ENCODE data around the gene ZSCAN12. TPM values are rescaled to one million over a fixed set of nuclear protein-coding genes. Genes with fewer than 3 reads are reported as not detected.
"Not testable (repeated sequence)": the region's sequence is repeated elsewhere in the genome, so short reads cannot be mapped to it uniquely, and the experiment has no call there.

The ZSCAN12 gene
- total and polyA plus RNA-seq, 11 donors = 0.99 to 4.0 (median 2.7) TPM

DNA sequence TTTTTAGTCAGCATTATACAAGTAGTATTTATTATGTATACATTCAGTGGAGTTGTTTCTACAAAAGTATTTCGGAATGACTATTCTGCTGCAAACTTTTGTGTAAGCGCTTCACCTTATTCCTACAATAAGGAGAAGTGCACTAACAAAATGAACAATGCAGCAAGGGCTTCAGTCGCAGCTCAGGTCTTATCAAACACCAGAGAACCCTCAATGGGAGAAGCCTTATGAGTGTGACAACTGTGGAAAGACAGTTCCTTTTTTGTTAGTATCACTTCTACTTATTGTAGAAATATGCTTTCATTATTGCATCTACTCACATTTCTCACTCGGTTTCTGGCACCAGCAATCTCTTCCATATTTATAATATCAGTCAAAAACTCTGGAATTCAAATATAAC is 31.0 kb downstream of the ZSCAN12 start:
- ATAC-seq (no peak), DNase-seq (no peak)
- Histone ChIP-seq H3K4me3 (no peak overlapping the region), H3K9me3 (no peaks in the 10 kb centered on the region), H3K36me3 (peaks cover 0 to 58% (median 34%) of the 10 kb centered on the region in 9 donors), H3K4me1 (no peaks in the 10 kb centered on the region), H3K27ac (no peak overlapping the region), H3K27me3 (no peaks in the 10 kb centered on the region)
- TF ChIP-seq POLR2A (IDR thresholded peaks at IDR 0.05) = no peak
- TF ChIP-seq CTCF (IDR thresholded peaks at IDR 0.05) = no peak
- intact Hi-C loops (cut with DNase I) = no loop called here
- 85 to 94% (median 90%) methylated on average over 4 of the region's 4 CpGs for WGBS, 4 donors

DNA sequence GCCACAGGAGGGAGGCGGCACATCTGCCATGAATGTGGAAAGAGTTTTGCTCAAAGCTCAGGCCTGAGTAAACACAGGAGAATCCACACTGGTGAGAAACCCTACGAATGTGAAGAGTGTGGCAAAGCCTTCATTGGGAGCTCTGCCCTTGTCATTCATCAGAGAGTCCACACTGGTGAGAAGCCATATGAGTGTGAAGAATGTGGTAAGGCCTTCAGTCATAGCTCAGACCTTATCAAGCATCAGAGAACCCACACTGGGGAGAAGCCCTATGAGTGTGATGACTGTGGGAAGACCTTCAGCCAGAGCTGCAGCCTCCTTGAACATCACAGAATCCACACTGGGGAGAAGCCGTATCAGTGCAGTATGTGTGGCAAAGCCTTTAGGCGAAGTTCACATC is 34.0 kb downstream of the ZSCAN12 start:
- ATAC-seq = not testable (repeated sequence)
- peaks cover 0 to 85% (median 60%) of the 10 kb centered on the region in 9 donors for H3K36me3 ChIP-seq
- 91 to 94% (median 92%) methylated on average over 4 of the region's 4 CpGs for WGBS, 4 donors

DNA sequence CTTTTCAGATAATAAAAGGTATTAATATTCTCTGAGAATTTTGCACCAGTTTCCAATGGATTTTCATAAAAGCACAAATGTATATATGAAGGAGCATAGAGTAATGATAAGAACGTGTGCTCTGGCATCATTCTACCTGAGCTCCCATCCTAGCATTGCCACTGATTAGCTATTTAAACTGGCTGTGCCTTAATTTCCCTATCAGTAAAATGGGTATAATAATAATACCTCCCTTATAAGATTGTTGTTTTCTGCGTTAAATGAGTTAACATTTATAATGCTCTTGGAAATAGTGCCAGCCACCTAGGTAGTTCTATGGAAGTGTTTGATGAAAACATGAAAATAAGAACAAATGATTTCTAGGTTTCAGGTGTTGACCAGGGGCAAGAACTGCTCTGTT is 38.6 kb downstream of the ZSCAN12 start:
- no peaks in the 10 kb centered on the region for H3K9me3 ChIP-seq
- DNase-seq (no peak), ATAC-seq (no peak)
- peaks cover 0 to 65% (median 54%) of the 10 kb centered on the region in 9 donors for H3K36me3 ChIP-seq
- no peak overlapping the region for H3K27ac ChIP-seq
- H3K4me3 ChIP-seq = no peak overlapping the region
- H3K4me1 ChIP-seq = peaks cover 0 to 9% (median 6%) of the 10 kb centered on the region in 12 donors
- H3K27me3 ChIP-seq = no peaks in the 10 kb centered on the region
- TF ChIP-seq POLR2A (IDR thresholded peaks at IDR 0.05) = no peak
- 93 to 97% (median 95%) methylated on average over 2 of the region's 2 CpGs for WGBS, 4 donors
- intact Hi-C loops (cut with DNase I) = no loop called here

More for the DNA sequence above, 34.0 kb downstream of the ZSCAN12 start:
- H3K9me3 ChIP-seq; H3K27ac ChIP-seq; H3K27me3 ChIP-seq; H3K4me3 ChIP-seq; DNase-seq; intact Hi-C loops (cut with DNase I); H3K4me1 ChIP-seq: not testable (repeated sequence)

GRCh38 chr6:28359562-28359961 is 40.0 kb downstream of the ZSCAN12 start:
- H3K4me1 ChIP-seq = peaks cover 3 to 21% (median 17%) of the 10 kb centered on the region in 12 donors
- not testable (repeated sequence) for H3K4me3 ChIP-seq, H3K27ac ChIP-seq, H3K9me3 ChIP-seq, DNase-seq, H3K27me3 ChIP-seq, ATAC-seq
- 93 to 99% (median 95%) methylated on average over 11 to 14 of the region's 16 CpGs for WGBS, 4 donors
- intact Hi-C loops (cut with DNase I) = loop anchor here in 9 of 10 donors (5.0 to 10.0 kb wide), 10 partner anchors 77 to 1175 kb away; partner anchors contain the start of genes ZSCAN26 (in 3 of the 9), NKAPL (in 2 of the 9), ZKSCAN4 (in 2 of the 9) and ZKSCAN8 (in 2 of the 9)
- peaks cover 0 to 51% (median 40%) of the 10 kb centered on the region in 9 donors for H3K36me3 ChIP-seq

GRCh38 chr6:28357036-28357435 is 42.5 kb downstream of the ZSCAN12 start:
- intact Hi-C loops (cut with DNase I) = loop anchor here in 9 of 10 donors (2.0 to 10.0 kb wide), 12 partner anchors 75 to 1172 kb away; partner anchors contain the start of genes ZKSCAN4 (in 3 of the 9), ZSCAN26 (in 3 of the 9), NKAPL (in 2 of the 9) and ZKSCAN8 (in 2 of the 9)
- peak overlapping the region in 1 of 12 donors; percentile 90 for H3K27ac ChIP-seq
- WGBS, 4 donors = 76 to 85% (median 80%) methylated on average over 6 of the region's 6 CpGs
- no peak for TF ChIP-seq POLR2A (IDR thresholded peaks at IDR 0.05)
- TF ChIP-seq CTCF (IDR thresholded peaks at IDR 0.05) = no peak
- no peaks in the 10 kb centered on the region for H3K9me3 ChIP-seq
- peaks cover 0 to 26% (median 15%) of the 10 kb centered on the region in 9 donors for H3K36me3 ChIP-seq
- no peaks in the 10 kb centered on the region for H3K27me3 ChIP-seq
- peaks cover 3 to 35% (median 23%) of the 10 kb centered on the region in 12 donors for H3K4me1 ChIP-seq
- H3K4me3 ChIP-seq = no peak overlapping the region
- DNase-seq (no peak), ATAC-seq (no peak)
